Renal pelvis (tissue), 4 donors: ENCODE measurements around the gene UBR4. TPM values are rescaled to one million over a fixed set of nuclear protein-coding genes. Genes with fewer than 3 reads are reported as not detected.

Experiments
- DNase-seq: peaks from one replicate; pipeline ENCODE4 v3.0.0-alpha.2; 2013
- polyA plus RNA-seq, 3 donors: library from polyadenylated mRNA; unstranded; fragments of 120-200 nt; gene quantifications; one replicate each; pipeline ENCODE4 v1.2.1, GENCODE V29; 2013; ENCODE audit not compliant: insufficient read length in 3 of 3

The UBR4 gene
- polyA plus RNA-seq, 3 donors = 124 to 171 (median 147) TPM

- DNase-seq = no peak
Observed at GRCh38 chr1:19037659-19038058, 172.4 kb downstream of the UBR4 start.

GRCh38 chr1:19036813-19037605 lies 173.1 kb downstream of the UBR4 start:
- DNase-seq = no peak

- DNase-seq = no peak
Observed at GRCh38 chr1:19036041-19036812, 173.8 kb downstream of the UBR4 start.

GRCh38 chr1:19035377-19036040 lies 174.6 kb downstream of the UBR4 start:
- DNase-seq = no peak

- DNase-seq = no peak
Observed at GRCh38 chr1:19034721-19035120, 175.3 kb downstream of the UBR4 start.

- no peak for DNase-seq
Observed at GRCh38 chr1:19033926-19034680, 176.0 kb downstream of the UBR4 start.

- DNase-seq = no peak
Observed at GRCh38 chr1:19033515-19033839, 176.6 kb downstream of the UBR4 start.

GRCh38 chr1:19032701-19033514 lies 177.2 kb downstream of the UBR4 start:
- no peak for DNase-seq

- no peak for DNase-seq
Observed at GRCh38 chr1:19032413-19032695, 177.7 kb downstream of the UBR4 start.

GRCh38 chr1:19029191-19030085 lies 180.6 kb downstream of the UBR4 start:
- DNase-seq = no peak

- no peak for DNase-seq
Observed at GRCh38 chr1:19028546-19029129, 181.4 kb downstream of the UBR4 start.

GRCh38 chr1:19028110-19028509 lies 182.0 kb downstream of the UBR4 start:
- DNase-seq = no peak

Other genes with a start within 250 kb of the UBR4 start
- 10 to 100 TPM; 52.1 to 58.0 (median 54.8) TPM for gene EMC1, start 41.3 kb upstream of the UBR4 start, polyA plus RNA-seq
- gene MRTO4, start 41.5 kb upstream of the UBR4 start, polyA plus RNA-seq = 10 to 100 TPM; 32.5 to 33.7 (median 32.7) TPM
- gene AKR7A3, start 78.5 kb upstream of the UBR4 start, polyA plus RNA-seq = 1 to 10 TPM; 1.4 to 3.6 (median 2.8) TPM
- 100 to 1,000 TPM in 2 of 3 donors, 10 to 100 TPM in 1; 94.3 to 102 (median 100) TPM for gene AKR7A2, start 101.9 kb upstream of the UBR4 start, polyA plus RNA-seq
- 10 to 100 TPM; 15.3 to 19.3 (median 15.7) TPM for gene SLC66A1, start 102.1 kb upstream of the UBR4 start, polyA plus RNA-seq